Measurements from ENCODE around the gene TBX4.

TBX4 gene

GRCh38 chr17:61534414-61534813 is 82.2 kb downstream of the TBX4 start:
- no peak for DNase-seq
